Measurements from ENCODE around the gene CDK11A. TPM values are rescaled to one million over a fixed set of nuclear protein-coding genes. Genes with fewer than 3 reads are reported as not detected.

The CDK11A gene
- total RNA-seq = 6.9 and 11.8 TPM in 2 replicates

GRCh38 chr1:1724035-1724864, at the start of gene CDK11A:
TSS of gene CDK11A (minus strand) at chr1:1724357. CDS start at chr1:1722818, 1,539 bp downstream.

GRCh38 chr1:1692714-1693647, 31.2 kb downstream of the CDK11A start, which contains the start of gene SLC35E2B:
TSS of gene SLC35E2B (minus strand) at chr1:1692795. CDS start at chr1:1676699, 16,096 bp downstream.

GRCh38 chr1:1658583-1659549, 65.3 kb downstream of the CDK11A start, which contains the start of gene CDK11B:
TSS of gene CDK11B (minus strand) at chr1:1659004. CDS start at chr1:1657485, 1,519 bp downstream.

Other genes with a start within 250 kb of the CDK11A start
- gene ATAD3A, start 212.2 kb downstream of the CDK11A start, total RNA-seq = 58.5 and 59.7 TPM in 2 replicates
- 18.3 and 20.5 TPM in 2 replicates for gene TMEM240, start 183.7 kb downstream of the CDK11A start, total RNA-seq
- 104 and 107 TPM in 2 replicates for gene SSU72, start 149.5 kb downstream of the CDK11A start, total RNA-seq
- gene FNDC10, start 124.2 kb downstream of the CDK11A start, total RNA-seq = 0.86 and 1.4 TPM in 2 replicates
- gene MIB2, start 108.9 kb downstream of the CDK11A start, total RNA-seq = 24.3 and 33.2 TPM in 2 replicates
- gene MMP23B, start 92.2 kb downstream of the CDK11A start, total RNA-seq = 0.58 and 19.3 TPM in 2 replicates
- 9.5 and 11.3 TPM in 2 replicates for gene CDK11B, start 65.4 kb downstream of the CDK11A start, total RNA-seq
- 18.2 and 24.6 TPM in 2 replicates for gene SLC35E2B, start 31.6 kb downstream of the CDK11A start, total RNA-seq
- 38.1 and 45.0 TPM in 2 replicates for gene NADK, start 54.1 kb upstream of the CDK11A start, total RNA-seq
- 135 and 138 TPM in 2 replicates for gene GNB1, start 166.7 kb upstream of the CDK11A start, total RNA-seq
- not detected in 2 replicates for gene CALML6, start 190.9 kb upstream of the CDK11A start, total RNA-seq
- not detected in 2 replicates for gene TMEM52, start 194.9 kb upstream of the CDK11A start, total RNA-seq